Neural crest cell (in vitro differentiated cells): ENCODE results near the gene LIMS2. TPM values are rescaled to one million over a fixed set of nuclear protein-coding genes. Genes with fewer than 3 reads are reported as not detected.

Experiments used
- DNase-seq: peaks from one replicate; pipeline ENCODE4 v3.0.0; 2021; ENCODE audit warnings: low read depth, mixed read lengths, low spot score
- H3K27ac Mint-ChIP-seq: one replicate; pipeline ENCODE4 v1.8.0; 2021; ENCODE audit warnings: mild to moderate bottlenecking, mixed read lengths; ENCODE audit not compliant: unreplicated experiment
- H3K27me3 Mint-ChIP-seq: 2 replicates; pipeline ENCODE4 v1.8.0; 2021; ENCODE audit warnings: low read depth, mild to moderate bottlenecking, mixed read lengths
- H3K36me3 Mint-ChIP-seq: 2 replicates; pipeline ENCODE4 v1.8.0; 2021; ENCODE audit warnings: low read depth, mild to moderate bottlenecking, mixed read lengths
- H3K4me1 Mint-ChIP-seq: 2 replicates; pipeline ENCODE4 v1.8.0; 2021; ENCODE audit warnings: mixed read lengths
- H3K4me3 Mint-ChIP-seq: one replicate; pipeline ENCODE4 v1.8.0; 2021; ENCODE audit warnings: mild to moderate bottlenecking, mixed read lengths
- H3K9me3 Mint-ChIP-seq: 2 replicates; pipeline ENCODE4 v1.8.0; 2021; ENCODE audit warnings: mixed read lengths
- CTCF ChIP-seq: fragments of 200-600 bp; sonication (generic); conservative IDR thresholded peaks from 2 replicates; pipeline ENCODE4 v1.5.0; 2021; ENCODE audit warnings: antibody characterized with exemption, mild to moderate bottlenecking
- total RNA-seq: library from RNA; stranded (reverse); gene quantifications from 2 replicates; pipeline ENCODE4 v1.2.1, GENCODE V29; 2021

Gene LIMS2
- total RNA-seq, 1 donor from 2014 or later: 7.6 TPM

GRCh38 chr2:127671557-127672302 lies 3.6 kb downstream of the LIMS2 start:
- peaks cover 66% of the 10 kb centered on the region for H3K27me3 Mint-ChIP-seq
- no peak for TF ChIP-seq CTCF
- H3K4me3 Mint-ChIP-seq: no peak overlapping the region
- no peaks in the 10 kb centered on the region for H3K9me3 Mint-ChIP-seq
- no peak for DNase-seq
- H3K4me1 Mint-ChIP-seq: peaks cover 11% of the 10 kb centered on the region
- no peaks in the 10 kb centered on the region for H3K36me3 Mint-ChIP-seq
- H3K27ac Mint-ChIP-seq: no peak overlapping the region

- TF ChIP-seq CTCF: no peak
- peaks cover 9% of the 10 kb centered on the region for H3K4me1 Mint-ChIP-seq
- H3K27me3 Mint-ChIP-seq: peaks cover 66% of the 10 kb centered on the region
- DNase-seq: no peak
- no peak overlapping the region for H3K27ac Mint-ChIP-seq
- H3K9me3 Mint-ChIP-seq: no peaks in the 10 kb centered on the region
- no peak overlapping the region for H3K4me3 Mint-ChIP-seq
- no peaks in the 10 kb centered on the region for H3K36me3 Mint-ChIP-seq
These were observed 4.4 kb downstream of the LIMS2 start for GRCh38 chr2:127670957-127671290.

- Mint-ChIP-seq H3K4me1 (peaks cover 5% of the 10 kb centered on the region), H3K27me3 (peaks cover 68% of the 10 kb centered on the region), H3K9me3 (no peaks in the 10 kb centered on the region), H3K4me3 (no peak overlapping the region), H3K27ac (no peak overlapping the region), H3K36me3 (no peaks in the 10 kb centered on the region)
- no peak for TF ChIP-seq CTCF
- no peak for DNase-seq
These were observed 5.0 kb downstream of the LIMS2 start for GRCh38 chr2:127670055-127670956.

- Mint-ChIP-seq H3K4me3 (no peak overlapping the region), H3K9me3 (no peaks in the 10 kb centered on the region), H3K27ac (no peak overlapping the region), H3K36me3 (no peaks in the 10 kb centered on the region), H3K4me1 (peaks cover 4% of the 10 kb centered on the region), H3K27me3 (peaks cover 73% of the 10 kb centered on the region)
- DNase-seq: no peak
- no peak for TF ChIP-seq CTCF
These were observed 6.3 kb downstream of the LIMS2 start for GRCh38 chr2:127669056-127669455.

- H3K9me3 Mint-ChIP-seq: no peaks in the 10 kb centered on the region
- no peak for DNase-seq
- no peak for TF ChIP-seq CTCF
- H3K4me1 Mint-ChIP-seq: peaks cover 32% of the 10 kb centered on the region
- H3K27me3 Mint-ChIP-seq: peaks cover 57% of the 10 kb centered on the region
- no peak overlapping the region for H3K4me3 Mint-ChIP-seq
- no peaks in the 10 kb centered on the region for H3K36me3 Mint-ChIP-seq
- H3K27ac Mint-ChIP-seq: no peak overlapping the region
These were observed 9.9 kb downstream of the LIMS2 start for GRCh38 chr2:127665267-127665893.
